Cerebellar cortex (tissue), 1 donor: ENCODE measurements around the gene HOXA5.

Experiments used
- DNase-seq: peaks from one replicate; pipeline ENCODE4 v3.0.0-alpha.2; 2015; ENCODE audit warnings: low spot score

The HOXA5 gene

GRCh38 chr7:27143023-27143949, at the start of gene HOXA5:
Gene HOXA5, minus strand, starts transcription at chr7:27143681. Its CDS starts 74 bp downstream, at chr7:27143607.
- no peak for DNase-seq

GRCh38 chr7:27192546-27193334, 49.3 kb upstream of the HOXA5 start:
- no peak for DNase-seq

GRCh38 chr7:27191833-27192545, 48.5 kb upstream of the HOXA5 start:
- no peak for DNase-seq

GRCh38 chr7:27191161-27191731, 47.8 kb upstream of the HOXA5 start:
- no peak for DNase-seq

GRCh38 chr7:27189997-27190748, 46.7 kb upstream of the HOXA5 start:
- DNase-seq, result no peak

- DNase-seq, result no peak
Observed at GRCh38 chr7:27189295-27189996, 46.0 kb upstream of the HOXA5 start.

GRCh38 chr7:27188386-27189294, 45.2 kb upstream of the HOXA5 start:
- DNase-seq, result no peak

GRCh38 chr7:27187475-27188385, 44.2 kb upstream of the HOXA5 start:
- no peak for DNase-seq

- DNase-seq, result no peak
Observed at GRCh38 chr7:27186668-27187474, 43.4 kb upstream of the HOXA5 start.

GRCh38 chr7:27185854-27186667, 42.6 kb upstream of the HOXA5 start:
- DNase-seq, result no peak

GRCh38 chr7:27185013-27185853, 41.8 kb upstream of the HOXA5 start, which contains the start of gene HOXA11:
Gene HOXA11, minus strand, starts transcription at chr7:27185232. Its CDS starts 88 bp downstream, at chr7:27185144.
- DNase-seq, result no peak

GRCh38 chr7:27184337-27185012, 41.0 kb upstream of the HOXA5 start:
- DNase-seq, result no peak

GRCh38 chr7:27183682-27184336, 40.3 kb upstream of the HOXA5 start:
- DNase-seq, result no peak
